ENCODE results near the gene MXRA8. TPM values are rescaled to one million over a fixed set of nuclear protein-coding genes. Genes with fewer than 3 reads are reported as not detected.

MXRA8 gene
- total RNA-seq, 1 experiment from 2014 or later: 9.6 TPM

DNA sequence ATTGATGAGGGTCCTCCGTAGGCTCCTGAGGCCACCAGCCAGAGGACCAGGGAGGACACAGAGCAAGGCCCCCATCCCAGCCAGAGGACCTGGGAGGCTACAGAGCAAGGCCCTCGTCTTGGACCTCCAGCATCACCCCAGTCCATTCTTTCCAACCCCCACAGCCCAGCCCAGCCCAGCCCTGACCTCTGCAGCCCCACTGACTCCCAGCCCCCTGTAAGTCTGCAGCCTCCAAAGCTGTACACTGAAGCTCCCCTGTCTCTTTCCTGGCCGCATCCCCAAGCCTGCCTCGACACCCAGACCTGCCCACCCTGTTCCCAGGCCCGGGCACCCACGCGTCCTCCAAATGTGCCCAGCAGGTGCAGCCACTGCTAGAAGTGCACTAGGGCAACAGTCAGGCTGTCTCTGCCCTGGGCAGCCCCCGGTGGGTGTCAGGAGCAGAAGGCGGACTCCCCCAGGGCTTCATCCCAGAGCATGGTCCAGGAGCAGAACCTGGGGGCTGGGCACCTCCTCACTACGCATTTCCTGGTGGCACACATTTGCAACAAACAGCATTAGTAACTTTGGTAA is 11.2 kb downstream of the MXRA8 start:
- Histone ChIP-seq H3T11ph (ENCODE audit: low read length) (no peak overlapping the region), H2BK12ac (ENCODE audit: insufficient read length, low read depth, low read length) (no peak overlapping the region), H4K5ac (ENCODE audit: insufficient read length, low read depth, low read length) (no peak overlapping the region), H3K14ac (ENCODE audit: insufficient read depth, low read length) (no peak overlapping the region; the same call in 1 of the 2 replicates), H3K4ac (ENCODE audit: low read depth, low read length) (no peak overlapping the region), H3K56ac (ENCODE audit: insufficient read length, low read depth, low read length) (no peak overlapping the region), H2BK20ac (ENCODE audit: low read depth, low read length, poor library complexity, severe bottlenecking) (no peak overlapping the region), H4K20me1 (ENCODE audit: control insufficient read depth, insufficient read depth, insufficient read length) (peaks cover 3% of the 10 kb centered on the region), H4K8ac (replicated peaks; ENCODE audit: insufficient read length, low read depth, low read length) (no peak overlapping the region), H2AK5ac (ENCODE audit: insufficient read length, low read length) (no peak overlapping the region), H2AFZ (ENCODE audit: low read length) (no peak overlapping the region), H3K23me2 (ENCODE audit: insufficient read length, low read depth, low read length, poor library complexity, severe bottlenecking) (peaks cover 9% of the 10 kb centered on the region), H3K18ac (ENCODE audit: insufficient read length, low read depth, low read length) (no peak overlapping the region), H3K4me2 (ENCODE audit: insufficient read depth, insufficient read length, low read length) (peak overlapping the region; percentile 90), H2BK15ac (ENCODE audit: low read depth, low read length) (no peak overlapping the region), H3K23ac (ENCODE audit: insufficient read length, low read depth, low read length) (no peak overlapping the region), H2BK5ac (ENCODE audit: insufficient read length, low read length) (no peak overlapping the region), H3K9ac (ENCODE audit: extremely low read depth, insufficient read length, low read length) (no peak overlapping the region), H3K79me1 (ENCODE audit: insufficient read depth, low read depth, low read length, poor library complexity, severe bottlenecking) (peaks cover 13% of the 10 kb centered on the region), H2BK120ac (ENCODE audit: low read depth, low read length, poor library complexity, severe bottlenecking) (no peak overlapping the region), H3K79me2 (ENCODE audit: insufficient read depth, low read length) (peaks cover 3% of the 10 kb centered on the region; the same call in 1 of the 2 replicates), H3K4me1 (ENCODE audit: insufficient read depth, low read length) (no peaks in the 10 kb centered on the region; the same call in 1 of the 2 replicates), H3K27me3 (ENCODE audit: insufficient read depth, low read length) (no peaks in the 10 kb centered on the region), H3K27ac (ENCODE audit: insufficient read length, low read depth, low read length) (no peak overlapping the region), H4K91ac (ENCODE audit: insufficient read length, low read depth, low read length) (no peak overlapping the region), H3K9me3 (ENCODE audit: control insufficient read depth, low read depth, low read length) (no peaks in the 10 kb centered on the region)
- no CpG with 5 or more reads among the region's 10 CpGs for WGBS (ENCODE audit: extremely low coverage, insufficient read length, low lambda C conversion rate)
- DNase-seq: no peak
- TF ChIP-seq CTCF (conservative IDR thresholded peaks at IDR 0.05): no peak
- peak overlapping the region; percentile 72 to 84 for H3K4me3 Mint-ChIP-seq
- H3K36me3 Mint-ChIP-seq (ENCODE audit: insufficient read depth in 1 of 3, low read depth in 3 of 3): peaks cover 4 to 6% (median 5%) of the 10 kb centered on the region in 3 experiments; a peak in 3 of 7 replicates
- no peaks in the 10 kb centered on the region for H3K9me3 Mint-ChIP-seq
- H3K27ac Mint-ChIP-seq: no peak overlapping the region
- H3K27me3 Mint-ChIP-seq (ENCODE audit: low read depth): peaks cover 1% of the 10 kb centered on the region; the same call in 1 of the 2 replicates
- peaks cover 8 to 21% of the 10 kb centered on the region in 2 experiments for H3K4me1 Mint-ChIP-seq

Data from H9 (cell line).